Measurements from ENCODE around the gene LDB2.

GRCh38 chr4:16569790-16570189, 328.7 kb downstream of the LDB2 start:
- TF ChIP-seq FOXK2 (IDR thresholded peaks at IDR 0.05) (no peak), SUZ12 (IDR thresholded peaks at IDR 0.05) (no peak), L3MBTL2 (conservative IDR thresholded peaks at IDR 0.05) (no peak), FOXM1 (IDR thresholded peaks at IDR 0.05; ENCODE audit: borderline replicate concordance) (no peak), ELF4 (IDR thresholded peaks at IDR 0.05) (no peak)
